Parathyroid adenoma (tissue), 2 donors: ENCODE measurements around the gene TRPM1.
"Not testable (repeated sequence)": the region's sequence is repeated elsewhere in the genome, so short reads cannot be mapped to it uniquely, and the experiment has no call there.

Experiments used
- H2AFZ ChIP-seq: fragments of 300-600 bp; sonication (generic); one replicate; pipeline ENCODE4 v1.7.0; 2017; ENCODE audit warnings: antibody characterized with exemption, mild to moderate bottlenecking
- H3K27ac ChIP-seq: fragments of 300-600 bp; sonication (generic); one replicate; pipeline ENCODE4 v1.7.0; 2017
- H3K27me3 ChIP-seq: fragments of 300-600 bp; sonication (generic); one replicate; pipeline ENCODE4 v1.7.0; 2017; ENCODE audit warnings: low read length; ENCODE audit not compliant: control insufficient read depth, insufficient read depth
- H3K36me3 ChIP-seq: fragments of 300-600 bp; sonication (generic); one replicate; pipeline ENCODE4 v1.7.0; 2017; ENCODE audit warnings: low read length; ENCODE audit not compliant: control insufficient read depth, insufficient read depth
- H3K4me1 ChIP-seq: fragments of 300-600 bp; sonication (generic); one replicate; pipeline ENCODE4 v1.7.0; 2017; ENCODE audit warnings: control low read depth
- H3K4me2 ChIP-seq: fragments of 300-600 bp; sonication (generic); one replicate; pipeline ENCODE4 v1.7.0; 2017; ENCODE audit warnings: low read length
- H3K4me3 ChIP-seq: fragments of 300-600 bp; sonication (generic); one replicate; pipeline ENCODE4 v1.7.0; 2017; ENCODE audit warnings: low read depth, low read length
- H3K79me2 ChIP-seq: fragments of 300-600 bp; sonication (generic); one replicate; pipeline ENCODE4 v1.7.0; 2017; ENCODE audit warnings: control low read depth
- H3K9ac ChIP-seq: fragments of 300-600 bp; sonication (generic); one replicate; pipeline ENCODE4 v1.7.0; 2017; ENCODE audit warnings: mild to moderate bottlenecking
- H3K9me3 ChIP-seq: fragments of 300-600 bp; sonication (generic); one replicate; pipeline ENCODE4 v1.7.0; 2017; ENCODE audit warnings: low read length; ENCODE audit not compliant: control insufficient read depth
- CTCF ChIP-seq: fragments of 300-600 bp; sonication (generic); IDR thresholded peaks from one replicate; pipeline ENCODE4 v1.7.0; 2017; ENCODE audit warnings: antibody characterized with exemption, mild to moderate bottlenecking
- donor health status: primary hyperparathyroidism.

The TRPM1 gene

GRCh38 chr15:31088672-31089367, 12.7 kb downstream of the TRPM1 start:
- Histone ChIP-seq H3K4me3 (no peak overlapping the region), H3K79me2 (no peaks in the 10 kb centered on the region), H3K27me3 (no peaks in the 10 kb centered on the region), H2AFZ (no peak overlapping the region), H3K27ac (no peak overlapping the region), H3K4me2 (no peak overlapping the region), H3K4me1 (no peaks in the 10 kb centered on the region), H3K36me3 (no peaks in the 10 kb centered on the region), H3K9me3 (no peaks in the 10 kb centered on the region), H3K9ac (no peak overlapping the region)
- no peak for TF ChIP-seq CTCF

GRCh38 chr15:31088041-31088440, 13.5 kb downstream of the TRPM1 start:
- H3K27ac ChIP-seq, H3K9me3 ChIP-seq: not testable (repeated sequence)

GRCh38 chr15:31086344-31086743, 15.2 kb downstream of the TRPM1 start:
- H2AFZ ChIP-seq: no peak overlapping the region
- H3K4me2 ChIP-seq: no peak overlapping the region
- no peak overlapping the region for H3K9ac ChIP-seq
- no peaks in the 10 kb centered on the region for H3K4me1 ChIP-seq
- H3K4me3 ChIP-seq: no peak overlapping the region
- H3K27ac ChIP-seq: no peak overlapping the region
- no peaks in the 10 kb centered on the region for H3K9me3 ChIP-seq
- H3K79me2 ChIP-seq: no peaks in the 10 kb centered on the region
- TF ChIP-seq CTCF: no peak
- no peaks in the 10 kb centered on the region for H3K27me3 ChIP-seq
- no peaks in the 10 kb centered on the region for H3K36me3 ChIP-seq

More at GRCh38 chr15:31088041-31088440, 13.5 kb downstream of the TRPM1 start:
- not testable (repeated sequence) for H3K27me3 ChIP-seq, H3K4me1 ChIP-seq, H3K79me2 ChIP-seq, H3K4me2 ChIP-seq, H3K36me3 ChIP-seq, H3K4me3 ChIP-seq, H3K9ac ChIP-seq, H2AFZ ChIP-seq

GRCh38 chr15:31085359-31085758, 16.2 kb downstream of the TRPM1 start:
- Histone ChIP-seq H3K79me2 (no peaks in the 10 kb centered on the region), H3K9me3 (no peaks in the 10 kb centered on the region), H3K4me2 (no peak overlapping the region), H3K9ac (no peak overlapping the region), H3K27ac (no peak overlapping the region), H3K27me3 (no peaks in the 10 kb centered on the region), H3K4me1 (no peaks in the 10 kb centered on the region), H3K4me3 (no peak overlapping the region), H3K36me3 (no peaks in the 10 kb centered on the region), H2AFZ (no peak overlapping the region)
- no peak for TF ChIP-seq CTCF

- H3K9me3 ChIP-seq: no peaks in the 10 kb centered on the region
- no peaks in the 10 kb centered on the region for H3K27me3 ChIP-seq
- TF ChIP-seq CTCF: no peak
- no peak overlapping the region for H3K4me2 ChIP-seq
- H3K4me1 ChIP-seq: no peaks in the 10 kb centered on the region
- no peak overlapping the region for H3K9ac ChIP-seq
- H3K79me2 ChIP-seq: no peaks in the 10 kb centered on the region
- no peaks in the 10 kb centered on the region for H3K36me3 ChIP-seq
- H3K27ac ChIP-seq: no peak overlapping the region
- no peak overlapping the region for H2AFZ ChIP-seq
- no peak overlapping the region for H3K4me3 ChIP-seq
These were observed 17.3 kb downstream of the TRPM1 start for GRCh38 chr15:31084176-31084575.
